ENCODE measurements around the gene MARK4.

- TF ChIP-seq POLR2AphosphoS5 (IDR thresholded peaks at IDR 0.05) (no peak), POLR2A (IDR thresholded peaks at IDR 0.05) (no peak), CTCF (IDR thresholded peaks at IDR 0.05) (no peak), EP300 (IDR thresholded peaks at IDR 0.05) (no peak)
Measured at GRCh38 chr19:45345506-45345860, 94.4 kb downstream of the MARK4 start.
